HG03354 (cell line): Measurements from ENCODE around the gene NRK.
"Not testable (repeated sequence)": the region's sequence is repeated elsewhere in the genome, so short reads cannot be mapped to it uniquely, and the experiment has no call there.

Source experiments
- ATAC-seq: cut with Tn5 transposase; IDR thresholded peaks from one replicate; pipeline ENCODE4 v1.9.1; 2021; ENCODE audit warnings: mild to moderate bottlenecking; ENCODE audit not compliant: unreplicated experiment, poor library complexity, severe bottlenecking

NRK gene

GRCh38 chrX:105880491-105880890, 58.2 kb downstream of the NRK start:
- no peak for ATAC-seq

- ATAC-seq, result no peak
Measured at GRCh38 chrX:105882581-105883275, 60.4 kb downstream of the NRK start.

GRCh38 chrX:105894721-105895120, 72.4 kb downstream of the NRK start:
- ATAC-seq, result no peak

- no peak for ATAC-seq
Measured at GRCh38 chrX:105909576-105909975, 87.2 kb downstream of the NRK start.

- no peak for ATAC-seq
Measured at GRCh38 chrX:105910563-105911105, 88.3 kb downstream of the NRK start.

- no peak for ATAC-seq
Measured at GRCh38 chrX:105945266-105945665, 122.9 kb downstream of the NRK start.

- ATAC-seq, result no peak
Measured at GRCh38 chrX:105969487-105969886, 147.1 kb downstream of the NRK start.

GRCh38 chrX:105972690-105973386, 150.5 kb downstream of the NRK start:
- no peak for ATAC-seq

GRCh38 chrX:105973387-105973739, 151.0 kb downstream of the NRK start:
- no peak for ATAC-seq

GRCh38 chrX:105975382-105975781, 153.0 kb downstream of the NRK start:
- no peak for ATAC-seq

GRCh38 chrX:105981772-105982485, 159.6 kb downstream of the NRK start:
- ATAC-seq, result no peak

- not testable (repeated sequence) for ATAC-seq
Measured at GRCh38 chrX:105988487-105988886, 166.1 kb downstream of the NRK start.

- ATAC-seq, result no peak
Measured at GRCh38 chrX:105999294-105999693, 177.0 kb downstream of the NRK start.

- no peak for ATAC-seq
Measured at GRCh38 chrX:106000203-106000602, 177.9 kb downstream of the NRK start.

- ATAC-seq, result not testable (repeated sequence)
Measured at GRCh38 chrX:106000609-106001008, 178.3 kb downstream of the NRK start.

GRCh38 chrX:106005684-106006083, 183.3 kb downstream of the NRK start:
- no peak for ATAC-seq

GRCh38 chrX:106007815-106008214, 185.5 kb downstream of the NRK start:
- ATAC-seq, result no peak
